Vagina (tissue), 2 donors: Measurements from ENCODE around the gene PCDHGA3.

Source experiments
- POLR2A ChIP-seq, 2 donors: fragments of 450-650 bp; IDR thresholded peaks; one replicate each; pipeline ENCODE4 v1.6.1; 2017; ENCODE audit warnings: antibody characterized with exemption in 2 of 2, mild to moderate bottlenecking in 2 of 2, moderate library complexity in 2 of 2
- TF ChIP-seq, protein P1 (sequence below), 3 experiments: fragments of 450-650 bp in 2 of 3; fragments of 200-600 bp in 1 of 3; sonication (generic) in 1 of 3; IDR thresholded peaks; one replicate each; pipeline ENCODE4 v1.5.1; 2017 to 2019; ENCODE audit warnings: antibody characterized with exemption in 3 of 3, mild to moderate bottlenecking in 2 of 3, moderate library complexity in 2 of 3

GRCh38 chr5:141355641-141356040 is 12.0 kb downstream of the PCDHGA3 start:
- no peak for TF ChIP-seq POLR2A (IDR thresholded peaks at IDR 0.05)
- TF ChIP-seq, protein P1, sequence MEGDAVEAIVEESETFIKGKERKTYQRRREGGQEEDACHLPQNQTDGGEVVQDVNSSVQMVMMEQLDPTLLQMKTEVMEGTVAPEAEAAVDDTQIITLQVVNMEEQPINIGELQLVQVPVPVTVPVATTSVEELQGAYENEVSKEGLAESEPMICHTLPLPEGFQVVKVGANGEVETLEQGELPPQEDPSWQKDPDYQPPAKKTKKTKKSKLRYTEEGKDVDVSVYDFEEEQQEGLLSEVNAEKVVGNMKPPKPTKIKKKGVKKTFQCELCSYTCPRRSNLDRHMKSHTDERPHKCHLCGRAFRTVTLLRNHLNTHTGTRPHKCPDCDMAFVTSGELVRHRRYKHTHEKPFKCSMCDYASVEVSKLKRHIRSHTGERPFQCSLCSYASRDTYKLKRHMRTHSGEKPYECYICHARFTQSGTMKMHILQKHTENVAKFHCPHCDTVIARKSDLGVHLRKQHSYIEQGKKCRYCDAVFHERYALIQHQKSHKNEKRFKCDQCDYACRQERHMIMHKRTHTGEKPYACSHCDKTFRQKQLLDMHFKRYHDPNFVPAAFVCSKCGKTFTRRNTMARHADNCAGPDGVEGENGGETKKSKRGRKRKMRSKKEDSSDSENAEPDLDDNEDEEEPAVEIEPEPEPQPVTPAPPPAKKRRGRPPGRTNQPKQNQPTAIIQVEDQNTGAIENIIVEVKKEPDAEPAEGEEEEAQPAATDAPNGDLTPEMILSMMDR (IDR thresholded peaks at IDR 0.05): no peak
